DOHH2 (cell line): Measurements from ENCODE around the gene EPHB1.

ENCODE experiments used
- H3F3A ChIP-seq: fragments of 200-600 bp; sonication (generic), shearing (Covaris generic); 2 replicates; pipeline ENCODE4 v1.6.0; 2016; ENCODE audit warnings: antibody characterized with exemption, mild to moderate bottlenecking; ENCODE audit not compliant: control insufficient read depth, insufficient read depth
- H3K27ac ChIP-seq: fragments of 200-600 bp; sonication (generic); 2 replicates; pipeline ENCODE4 v1.5.1; 2014; ENCODE audit warnings: low read depth, mild to moderate bottlenecking, low read length, moderate library complexity
- H3K27me3 ChIP-seq: fragments of 200-600 bp; sonication (generic); 2 replicates; pipeline ENCODE4 v1.6.1; 2014; ENCODE audit warnings: mild to moderate bottlenecking, low read length, mixed read lengths; ENCODE audit not compliant: control insufficient read depth
- H3K36me3 ChIP-seq: fragments of 200-600 bp; sonication (generic); 2 replicates; pipeline ENCODE4 v1.6.1; 2014; ENCODE audit warnings: mild to moderate bottlenecking, low read length, moderate library complexity, mixed read lengths; ENCODE audit not compliant: control insufficient read depth
- H3K4me1 ChIP-seq: fragments of 200-600 bp; sonication (generic); 2 replicates; pipeline ENCODE4 v1.6.1; 2014; ENCODE audit warnings: mild to moderate bottlenecking, low read length, mixed read lengths; ENCODE audit not compliant: control insufficient read depth
- H3K4me2 ChIP-seq: fragments of 200-600 bp; sonication (generic); 2 replicates; pipeline ENCODE4 v1.6.0; 2014; ENCODE audit warnings: mild to moderate bottlenecking, low read length, moderate library complexity
- H3K4me3 ChIP-seq: fragments of 200-600 bp; sonication (generic); 2 replicates; pipeline ENCODE4 v1.5.1; 2014; ENCODE audit warnings: mild to moderate bottlenecking, low read length, mixed read lengths
- H3K79me2 ChIP-seq: fragments of 200-600 bp; sonication (generic); 2 replicates; pipeline ENCODE4 v1.6.1; 2014; ENCODE audit warnings: mild to moderate bottlenecking, low read length, mixed read lengths; ENCODE audit not compliant: control insufficient read depth
- H3K9me2 ChIP-seq: fragments of 200-600 bp; sonication (generic); replicated peaks from 2 replicates; pipeline ENCODE4 v1.6.1; 2014; ENCODE audit warnings: mild to moderate bottlenecking, low read length, mixed read lengths; ENCODE audit not compliant: control insufficient read depth
- H3K9me3 ChIP-seq: fragments of 200-600 bp; sonication (generic); 2 replicates; pipeline ENCODE4 v1.6.1; 2014; ENCODE audit warnings: antibody characterized with exemption, low read length, mixed read lengths; ENCODE audit not compliant: control insufficient read depth, insufficient read depth
- H4K20me1 ChIP-seq: fragments of 200-600 bp; sonication (generic); 2 replicates; pipeline ENCODE4 v1.6.0; 2014; ENCODE audit warnings: low read depth, mild to moderate bottlenecking, antibody characterized with exemption, low read length, moderate library complexity; ENCODE audit not compliant: control insufficient read depth, insufficient read depth
- EZH2phosphoT487 ChIP-seq: fragments of 200-600 bp; sonication (generic); IDR thresholded peaks from 2 replicates; pipeline ENCODE4 v1.6.1; 2017; ENCODE audit warnings: borderline replicate concordance, mild to moderate bottlenecking, antibody characterized with exemption, low read length, moderate library complexity, mixed read lengths
- TF ChIP-seq, protein P1 (sequence below): fragments of 200-600 bp; sonication (generic); IDR thresholded peaks from one replicate; pipeline ENCODE4 v1.5.1; 2014; ENCODE audit warnings: antibody characterized with exemption, mild to moderate bottlenecking, low read depth, low read length; ENCODE audit not compliant: poor library complexity, severe bottlenecking

The EPHB1 gene

DNA sequence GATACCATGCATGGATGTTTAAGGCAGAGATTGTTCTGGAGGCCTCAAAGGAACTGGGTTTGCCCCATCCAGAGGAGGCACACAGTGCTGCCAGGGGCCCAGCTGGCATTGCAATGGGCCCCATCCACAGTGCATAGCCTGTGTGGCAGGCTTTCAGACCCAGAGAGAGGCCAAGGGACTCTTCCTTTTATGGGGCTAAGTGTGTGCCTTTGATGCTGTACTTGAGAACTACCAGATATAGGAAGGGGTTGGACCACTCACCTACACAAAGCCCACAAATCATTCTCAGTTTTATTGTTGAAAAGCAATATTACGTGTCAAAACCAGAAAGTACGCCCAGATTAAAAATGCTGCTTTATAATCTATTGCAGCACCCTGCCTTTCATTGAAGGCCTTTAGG is 134.9 kb downstream of the EPHB1 start:
- Histone ChIP-seq H3K4me3 (no peak overlapping the region), H3K9me3 (no peaks in the 10 kb centered on the region), H3K4me2 (no peak overlapping the region), H3K27ac (no peak overlapping the region), H3K4me1 (no peaks in the 10 kb centered on the region), H4K20me1 (no peaks in the 10 kb centered on the region), H3K9me2 (no peaks in the 10 kb centered on the region), H3F3A (no peaks in the 10 kb centered on the region), H3K27me3 (no peaks in the 10 kb centered on the region), H3K36me3 (no peaks in the 10 kb centered on the region), H3K79me2 (no peaks in the 10 kb centered on the region)
- TF ChIP-seq EZH2phosphoT487 = no peak
- TF ChIP-seq, protein P1, sequence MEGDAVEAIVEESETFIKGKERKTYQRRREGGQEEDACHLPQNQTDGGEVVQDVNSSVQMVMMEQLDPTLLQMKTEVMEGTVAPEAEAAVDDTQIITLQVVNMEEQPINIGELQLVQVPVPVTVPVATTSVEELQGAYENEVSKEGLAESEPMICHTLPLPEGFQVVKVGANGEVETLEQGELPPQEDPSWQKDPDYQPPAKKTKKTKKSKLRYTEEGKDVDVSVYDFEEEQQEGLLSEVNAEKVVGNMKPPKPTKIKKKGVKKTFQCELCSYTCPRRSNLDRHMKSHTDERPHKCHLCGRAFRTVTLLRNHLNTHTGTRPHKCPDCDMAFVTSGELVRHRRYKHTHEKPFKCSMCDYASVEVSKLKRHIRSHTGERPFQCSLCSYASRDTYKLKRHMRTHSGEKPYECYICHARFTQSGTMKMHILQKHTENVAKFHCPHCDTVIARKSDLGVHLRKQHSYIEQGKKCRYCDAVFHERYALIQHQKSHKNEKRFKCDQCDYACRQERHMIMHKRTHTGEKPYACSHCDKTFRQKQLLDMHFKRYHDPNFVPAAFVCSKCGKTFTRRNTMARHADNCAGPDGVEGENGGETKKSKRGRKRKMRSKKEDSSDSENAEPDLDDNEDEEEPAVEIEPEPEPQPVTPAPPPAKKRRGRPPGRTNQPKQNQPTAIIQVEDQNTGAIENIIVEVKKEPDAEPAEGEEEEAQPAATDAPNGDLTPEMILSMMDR = no peak

DNA sequence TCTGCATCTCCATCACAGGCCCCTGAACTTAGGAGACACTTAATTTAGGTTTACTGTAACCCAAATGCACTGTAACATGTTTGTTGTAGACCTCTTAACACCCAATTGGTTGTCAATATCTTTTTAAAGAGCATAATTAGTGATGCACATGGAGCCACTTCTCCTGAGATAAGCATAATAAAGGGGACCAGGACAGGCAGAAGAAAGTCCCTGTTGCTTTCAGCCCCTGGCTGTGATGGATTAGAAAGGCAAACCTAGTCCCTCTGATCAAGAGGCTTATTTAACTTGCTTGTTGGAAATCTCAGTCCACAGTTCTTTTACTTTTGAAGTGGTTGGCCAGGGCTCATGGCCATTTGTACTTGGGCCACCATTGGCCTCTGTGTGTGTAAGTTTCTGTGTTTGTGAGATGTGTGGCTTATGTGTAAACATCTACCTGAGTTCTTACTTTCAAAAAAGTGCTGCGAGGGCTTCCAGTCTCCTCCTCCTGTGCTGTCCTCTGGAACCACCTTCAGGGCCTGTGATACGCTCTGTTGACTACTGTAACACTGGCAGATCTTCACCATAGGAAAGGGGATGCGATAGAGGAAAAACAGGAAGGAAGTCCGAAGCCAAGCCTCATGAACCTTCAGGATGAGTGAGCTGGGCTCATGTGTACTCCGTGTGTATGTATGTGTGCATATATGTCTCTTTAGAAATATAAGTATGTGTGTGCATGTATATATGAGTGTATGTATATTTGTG is 136.2 kb downstream of the EPHB1 start:
- Histone ChIP-seq H3K4me2 (no peak overlapping the region), H3K4me1 (no peaks in the 10 kb centered on the region), H3F3A (no peaks in the 10 kb centered on the region), H3K4me3 (no peak overlapping the region), H3K9me2 (no peaks in the 10 kb centered on the region), H3K27ac (no peak overlapping the region), H3K27me3 (no peaks in the 10 kb centered on the region), H3K9me3 (no peaks in the 10 kb centered on the region), H3K36me3 (no peaks in the 10 kb centered on the region), H4K20me1 (no peaks in the 10 kb centered on the region), H3K79me2 (no peaks in the 10 kb centered on the region)
- TF ChIP-seq EZH2phosphoT487 = no peak
- TF ChIP-seq, protein P1 = no peak

DNA sequence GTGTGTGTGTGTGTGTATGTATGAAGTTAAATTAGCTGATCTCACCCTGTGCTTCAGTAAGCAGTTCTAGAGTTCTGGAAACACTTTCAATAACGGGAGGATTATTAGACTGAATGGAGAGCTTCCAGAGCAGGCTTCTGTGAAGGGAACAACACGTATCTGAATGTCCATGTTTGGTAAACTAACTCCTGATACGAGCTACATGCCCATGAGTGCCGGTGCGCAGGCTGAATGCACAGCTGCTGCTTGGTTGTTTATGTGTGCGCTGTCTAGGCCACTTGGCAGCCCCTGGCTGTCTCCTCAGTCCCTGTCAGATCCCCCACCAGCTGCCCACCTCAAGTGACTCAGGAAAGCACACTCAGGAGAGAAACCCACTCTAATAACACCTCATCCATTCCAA is 137.0 kb downstream of the EPHB1 start:
- Histone ChIP-seq H3K4me3 (no peak overlapping the region), H3K9me2 (no peaks in the 10 kb centered on the region), H3K79me2 (no peaks in the 10 kb centered on the region), H3K27ac (no peak overlapping the region), H3K36me3 (no peaks in the 10 kb centered on the region), H4K20me1 (no peaks in the 10 kb centered on the region), H3K4me1 (no peaks in the 10 kb centered on the region), H3K27me3 (no peaks in the 10 kb centered on the region), H3K9me3 (no peaks in the 10 kb centered on the region), H3K4me2 (no peak overlapping the region), H3F3A (no peaks in the 10 kb centered on the region)
- TF ChIP-seq EZH2phosphoT487 = no peak
- TF ChIP-seq, protein P1 = no peak
